SU-DHL-6 (cell line): ENCODE data around the gene NUDT19.

Experiments used
- CTCF ChIP-seq: fragments of 200-600 bp; sonication (generic); IDR thresholded peaks from one replicate; pipeline ENCODE4 v1.5.1; 2017; ENCODE audit warnings: antibody characterized with exemption, mild to moderate bottlenecking, low read length, moderate library complexity; ENCODE audit not compliant: insufficient read depth, poor library complexity, severe bottlenecking
- EZH2phosphoT487 ChIP-seq: fragments of 200-600 bp; sonication (generic), shearing (Covaris generic); conservative IDR thresholded peaks from 2 replicates; pipeline ENCODE4 v1.6.1; 2018; ENCODE audit warnings: mild to moderate bottlenecking, antibody characterized with exemption, low read length, moderate library complexity, mixed read lengths

- TF ChIP-seq CTCF (no peak), EZH2phosphoT487 (no peak)
Measured at GRCh38 chr19:32669310-32669709, 22.3 kb upstream of the NUDT19 start.
